A549 (cell line): ENCODE results near the gene TLR2. TPM values are rescaled to one million over a fixed set of nuclear protein-coding genes. Genes with fewer than 3 reads are reported as not detected.

Experiments used
- ATAC-seq, 2 experiments: fragments of 200-7000 bp in 1 of 2; fragments of >200 bp in 1 of 2; cut with Nextera tagmentation in 1 of 2; cut with Tn5 transposase in 1 of 2; 3 replicates each; pipeline versions ENCODE4 v1.8.0 to v1.9.1; 2018 to 2020; ENCODE audit warnings: mild to moderate bottlenecking in 1 of 2, moderate library complexity in 1 of 2
- CTCF ChIA-PET: fragments of 300-600 bp; sonication (Branson Sonifier 250); formaldehyde crosslinking; extraction: SDS; loops from one replicate; lab custom pipeline; 2021; ENCODE audit warnings: antibody characterized with exemption, inconsistent platforms; lab: Yijun Ruan, JAX
- POLR2A ChIA-PET: fragments of 350-600 bp; formaldehyde crosslinking; extraction: SDS; loops from one replicate; lab custom pipeline; 2021; ENCODE audit warnings: antibody characterized with exemption, inconsistent platforms; lab: Yijun Ruan, JAX
- DNase-seq, 2 experiments: peaks; one replicate each; pipeline versions ENCODE4 v3.0.0 to v3.0.0-alpha.2; 2011 to 2016; ENCODE audit warnings: low read depth in 1 of 2, low spot score in 1 of 2
- FAIRE-seq: peaks from 2 replicates; lab custom pipeline; 2011; peaks lifted over from hg19 to GRCh38; lab: Jason Lieb, UNC
- H3K27ac ChIP-seq, 2 experiments: fragments of >200 bp; sonication (Bioruptor Twin); formaldehyde crosslinking; 3 replicates each; pipeline ENCODE4 v1.5.1; 2016 to 2017
- H3K4me1 ChIP-seq: fragments of >200 bp; sonication (Bioruptor Twin); formaldehyde crosslinking; 3 replicates; pipeline ENCODE4 v1.6.1; 2016
- H3K4me2 ChIP-seq: fragments of >200 bp; sonication (Bioruptor Twin); formaldehyde crosslinking; 3 replicates; pipeline ENCODE4 v1.6.1; 2016
- H3K4me3 ChIP-seq: fragments of >200 bp; sonication (Bioruptor Twin); formaldehyde crosslinking; 3 replicates; pipeline ENCODE4 v1.5.1; 2016
- H3K9me3 ChIP-seq: fragments of >200 bp; sonication (Bioruptor Twin); formaldehyde crosslinking; 3 replicates; pipeline ENCODE4 v1.6.1; 2016
- CEBPB ChIP-seq, 2 experiments: fragments of >200 bp in 1 of 2; sonication (Bioruptor Twin) in 1 of 2; formaldehyde crosslinking in 1 of 2; IDR thresholded peaks; 2 replicates each; pipeline ENCODE4 v1.6.1; 2012 to 2016
- E2F6 ChIP-seq: IDR thresholded peaks from 2 replicates; pipeline ENCODE4 v1.6.1; 2012; ENCODE audit warnings: low read depth, borderline replicate concordance
- EHF ChIP-seq: fragments of 250-450 bp; sonication (Bioruptor Pico); IDR thresholded peaks from 2 replicates; pipeline ENCODE4 v1.5.0; 2020; ENCODE audit warnings: mild to moderate bottlenecking
- EP300 ChIP-seq, 2 experiments: fragments of >200 bp; sonication (Bioruptor Twin); formaldehyde crosslinking; IDR thresholded peaks; 2 replicates in 1 of 2; 3 replicates in 1 of 2; pipeline ENCODE4 v1.6.1; 2016 to 2017
- ESRRA ChIP-seq: fragments of 150-350 bp; IDR thresholded peaks from 2 replicates; pipeline ENCODE4 v1.6.1; 2014; ENCODE audit warnings: mild to moderate bottlenecking, low read length, borderline replicate concordance
- FOXS1 ChIP-seq: fragments of 250-450 bp; sonication (Bioruptor Pico); IDR thresholded peaks from 2 replicates; pipeline ENCODE4 v1.5.0; 2020; ENCODE audit warnings: mild to moderate bottlenecking, moderate library complexity
- HEYL ChIP-seq: fragments of 250-450 bp; sonication (Bioruptor Pico); IDR thresholded peaks from 2 replicates; pipeline ENCODE4 v1.8.0; 2021; ENCODE audit warnings: mild to moderate bottlenecking, moderate library complexity
- HOXA7 ChIP-seq: fragments of 250-450 bp; sonication (Bioruptor Pico); IDR thresholded peaks from 2 replicates; pipeline ENCODE4 v1.5.0; 2020; ENCODE audit warnings: mild to moderate bottlenecking, moderate library complexity
- MAZ ChIP-seq: fragments of 150-350 bp; IDR thresholded peaks from 2 replicates; pipeline ENCODE4 v1.6.1; 2014; ENCODE audit warnings: antibody characterized with exemption, low read depth, low read length, borderline replicate concordance
- PBX3 ChIP-seq: IDR thresholded peaks from 2 replicates; pipeline ENCODE4 v1.6.1; 2012
- POLR2AphosphoS2 ChIP-seq: conservative IDR thresholded peaks from 2 replicates; pipeline ENCODE4 v1.6.1; 2012; ENCODE audit warnings: low read length, improper control_type of control experiment, inconsistent platforms
- RAD21 ChIP-seq, 2 experiments: fragments of >200 bp in 1 of 2; sonication (Bioruptor Twin) in 1 of 2; formaldehyde crosslinking in 1 of 2; IDR thresholded peaks in 1 of 2; conservative IDR thresholded peaks in 1 of 2; 2 replicates in 1 of 2; 3 replicates in 1 of 2; pipeline ENCODE4 v1.6.1; 2012 to 2018; ENCODE audit warnings: inconsistent platforms in 1 of 2
- TFCP2L1 ChIP-seq: fragments of 250-450 bp; sonication (Bioruptor Pico); IDR thresholded peaks from 2 replicates; pipeline ENCODE4 v1.5.0; 2021; ENCODE audit warnings: mild to moderate bottlenecking
- ZFP36 ChIP-seq: fragments of 450-650 bp; IDR thresholded peaks from 2 replicates; pipeline ENCODE4 v1.6.1; 2014; ENCODE audit warnings: borderline replicate concordance; ENCODE audit not compliant: partially characterized antibody
- ZSCAN20 ChIP-seq: fragments of 250-450 bp; sonication (Bioruptor Pico); IDR thresholded peaks from 2 replicates; pipeline ENCODE4 v1.8.0; 2022; ENCODE audit warnings: mild to moderate bottlenecking, moderate library complexity
- WGBS: methylation state at CpG from one replicate; pipeline ENCODE4 v1.1.6; 2017; ENCODE audit errors: missing lambda C conversion rate; 5-methylcytosine and 5-hydroxymethylcytosine counted together
- polyA plus RNA-seq, 4 experiments: library from polyadenylated mRNA; depleted of rRNA in 3 of 4; stranded (reverse); fragments of >200 nt; fragmentation: RNase III in 1 of 4; extraction: RNeasy Plus Mini Kit Qiagen cat#74134 plus additional on column Dnase treatment in 1 of 4; gene quantifications; 2 replicates in 3 of 4; 3 replicates in 1 of 4; pipeline ENCODE4 v1.2.3, GENCODE V29; 2011 to 2017
- TF ChIP-seq, protein P1 (sequence below): IDR thresholded peaks from 2 replicates; pipeline ENCODE4 v1.6.1; 2012
- TF ChIP-seq, protein P2 (sequence below): fragments of 450-650 bp; IDR thresholded peaks from 2 replicates; pipeline ENCODE4 v1.6.1; 2014; ENCODE audit warnings: antibody characterized with exemption
- TF ChIP-seq, protein P3 (sequence below): fragments of 250-450 bp; sonication (Bioruptor Pico); IDR thresholded peaks from 2 replicates; pipeline ENCODE4 v1.5.0; 2021; ENCODE audit warnings: mild to moderate bottlenecking, moderate library complexity, borderline replicate concordance
- TF ChIP-seq, protein P4 (sequence below): fragments of >200 bp; sonication (Bioruptor Twin); formaldehyde crosslinking; IDR thresholded peaks from 3 replicates; pipeline ENCODE4 v1.5.1; 2016
- TF ChIP-seq, protein P5 (sequence below): fragments of >200 bp; sonication (Bioruptor Twin); formaldehyde crosslinking; IDR thresholded peaks from 2 replicates; pipeline ENCODE4 v1.6.1; 2016

TLR2 gene
- polyA plus RNA-seq, 2 of the 4 experiments (the other 2 are of a cell fraction), result 0.14 TPM; not detected in 1

DNA sequence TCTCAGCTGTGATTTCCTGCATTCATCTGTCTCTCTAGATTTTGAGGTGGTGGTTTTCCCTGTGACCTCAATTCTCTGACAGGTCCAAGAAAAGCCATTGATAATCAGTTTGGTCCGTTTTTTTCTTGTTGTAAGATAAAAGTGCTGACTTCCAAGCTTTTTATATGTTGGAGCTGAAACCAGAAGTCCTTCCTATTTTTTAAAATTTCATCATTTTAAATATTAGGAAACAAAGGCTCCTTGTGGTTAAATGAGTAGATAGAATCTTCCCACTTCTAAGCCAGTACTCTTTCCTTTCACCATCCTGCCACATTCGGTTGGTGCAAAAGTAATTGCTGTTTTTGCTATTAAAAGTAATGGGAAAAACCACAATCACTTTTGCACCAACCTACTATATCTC, 57.5 kb downstream of the TLR2 start:
- TF ChIP-seq, protein P1, sequence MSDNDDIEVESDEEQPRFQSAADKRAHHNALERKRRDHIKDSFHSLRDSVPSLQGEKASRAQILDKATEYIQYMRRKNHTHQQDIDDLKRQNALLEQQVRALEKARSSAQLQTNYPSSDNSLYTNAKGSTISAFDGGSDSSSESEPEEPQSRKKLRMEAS, result no peak
- TF ChIP-seq, protein P2, sequence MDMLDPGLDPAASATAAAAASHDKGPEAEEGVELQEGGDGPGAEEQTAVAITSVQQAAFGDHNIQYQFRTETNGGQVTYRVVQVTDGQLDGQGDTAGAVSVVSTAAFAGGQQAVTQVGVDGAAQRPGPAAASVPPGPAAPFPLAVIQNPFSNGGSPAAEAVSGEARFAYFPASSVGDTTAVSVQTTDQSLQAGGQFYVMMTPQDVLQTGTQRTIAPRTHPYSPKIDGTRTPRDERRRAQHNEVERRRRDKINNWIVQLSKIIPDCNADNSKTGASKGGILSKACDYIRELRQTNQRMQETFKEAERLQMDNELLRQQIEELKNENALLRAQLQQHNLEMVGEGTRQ, result no peak
- TF ChIP-seq EP300 (IDR thresholded peaks at IDR 0.05) (no peak), CEBPB (IDR thresholded peaks at IDR 0.05) (no peak), ESRRA (no peak)
- TF ChIP-seq, protein P3, sequence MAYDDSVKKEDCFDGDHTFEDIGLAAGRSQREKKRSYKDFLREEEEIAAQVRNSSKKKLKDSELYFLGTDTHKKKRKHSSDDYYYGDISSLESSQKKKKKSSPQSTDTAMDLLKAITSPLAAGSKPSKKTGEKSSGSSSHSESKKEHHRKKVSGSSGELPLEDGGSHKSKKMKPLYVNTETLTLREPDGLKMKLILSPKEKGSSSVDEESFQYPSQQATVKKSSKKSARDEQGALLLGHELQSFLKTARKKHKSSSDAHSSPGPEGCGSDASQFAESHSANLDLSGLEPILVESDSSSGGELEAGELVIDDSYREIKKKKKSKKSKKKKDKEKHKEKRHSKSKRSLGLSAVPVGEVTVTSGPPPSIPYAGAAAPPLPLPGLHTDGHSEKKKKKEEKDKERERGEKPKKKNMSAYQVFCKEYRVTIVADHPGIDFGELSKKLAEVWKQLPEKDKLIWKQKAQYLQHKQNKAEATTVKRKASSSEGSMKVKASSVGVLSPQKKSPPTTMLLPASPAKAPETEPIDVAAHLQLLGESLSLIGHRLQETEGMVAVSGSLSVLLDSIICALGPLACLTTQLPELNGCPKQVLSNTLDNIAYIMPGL (CRISPR knock-in tag), result no peak
- TF ChIP-seq, protein P4, sequence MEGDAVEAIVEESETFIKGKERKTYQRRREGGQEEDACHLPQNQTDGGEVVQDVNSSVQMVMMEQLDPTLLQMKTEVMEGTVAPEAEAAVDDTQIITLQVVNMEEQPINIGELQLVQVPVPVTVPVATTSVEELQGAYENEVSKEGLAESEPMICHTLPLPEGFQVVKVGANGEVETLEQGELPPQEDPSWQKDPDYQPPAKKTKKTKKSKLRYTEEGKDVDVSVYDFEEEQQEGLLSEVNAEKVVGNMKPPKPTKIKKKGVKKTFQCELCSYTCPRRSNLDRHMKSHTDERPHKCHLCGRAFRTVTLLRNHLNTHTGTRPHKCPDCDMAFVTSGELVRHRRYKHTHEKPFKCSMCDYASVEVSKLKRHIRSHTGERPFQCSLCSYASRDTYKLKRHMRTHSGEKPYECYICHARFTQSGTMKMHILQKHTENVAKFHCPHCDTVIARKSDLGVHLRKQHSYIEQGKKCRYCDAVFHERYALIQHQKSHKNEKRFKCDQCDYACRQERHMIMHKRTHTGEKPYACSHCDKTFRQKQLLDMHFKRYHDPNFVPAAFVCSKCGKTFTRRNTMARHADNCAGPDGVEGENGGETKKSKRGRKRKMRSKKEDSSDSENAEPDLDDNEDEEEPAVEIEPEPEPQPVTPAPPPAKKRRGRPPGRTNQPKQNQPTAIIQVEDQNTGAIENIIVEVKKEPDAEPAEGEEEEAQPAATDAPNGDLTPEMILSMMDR, result no peak
- TF ChIP-seq, protein P5, sequence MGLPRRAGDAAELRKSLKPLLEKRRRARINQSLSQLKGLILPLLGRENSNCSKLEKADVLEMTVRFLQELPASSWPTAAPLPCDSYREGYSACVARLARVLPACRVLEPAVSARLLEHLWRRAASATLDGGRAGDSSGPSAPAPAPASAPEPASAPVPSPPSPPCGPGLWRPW, result no peak
- TF ChIP-seq, all 56 proteins: peak for 0
- FAIRE-seq (no peak), ATAC-seq (no peak), DNase-seq (no peak)
- no peaks in the 10 kb centered on the region for H3K4me1 ChIP-seq
- no peak overlapping the region for H3K4me3 ChIP-seq
- no peak overlapping the region for H3K4me2 ChIP-seq
- H3K9me3 ChIP-seq, result peaks cover 4% of the 10 kb centered on the region; the same call in 1 of the 3 replicates
- no peak overlapping the region for H3K27ac ChIP-seq
- POLR2A ChIA-PET, result no interaction called here
- WGBS, result 18% methylated on average over 2 of the region's 2 CpGs
- CTCF ChIA-PET, result interaction anchor here (0.7 to 1.4 kb wide), 3 partner anchors 9 to 175 kb away, joined by 4 to 8 read pairs (median 4); no protein-coding TSS in a partner anchor

DNA sequence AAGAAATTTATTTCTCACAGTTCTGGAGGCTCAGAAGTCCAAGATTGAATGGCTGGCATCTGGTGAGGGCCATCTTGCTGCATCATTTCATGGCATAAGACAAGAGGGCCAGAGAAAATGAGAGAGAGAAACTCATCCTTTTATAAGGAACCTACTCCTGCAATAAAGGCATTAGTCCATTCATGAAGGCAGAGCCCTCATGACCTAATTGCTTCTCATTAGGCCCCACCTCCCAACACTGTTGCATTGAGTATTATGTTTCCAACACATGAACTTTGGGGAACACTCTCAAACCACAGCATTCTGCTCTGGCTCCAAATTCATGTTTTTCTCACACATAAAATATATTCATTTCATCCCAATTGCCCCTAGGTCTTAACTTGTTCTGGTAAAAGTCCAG, 61.6 kb downstream of the TLR2 start:
- TF ChIP-seq PBX3 (no peak), HOXA7 (CRISPR knock-in tag) (no peak), HEYL (CRISPR knock-in tag) (no peak)
- H3K4me1 ChIP-seq, result no peaks in the 10 kb centered on the region
- ChIA-PET CTCF (no interaction called here), POLR2A (no interaction called here)
- no peak overlapping the region for H3K4me2 ChIP-seq
- no peak overlapping the region for H3K27ac ChIP-seq
- no peak for ATAC-seq
- no peak for FAIRE-seq
- DNase-seq, result no peak
- H3K4me3 ChIP-seq, result no peak overlapping the region
- peaks cover 4% of the 10 kb centered on the region; the same call in 1 of the 3 replicates for H3K9me3 ChIP-seq

- no peak overlapping the region for H3K4me2 ChIP-seq
- 49% methylated on average over 4 of the region's 4 CpGs for WGBS
- no peaks in the 10 kb centered on the region for H3K4me1 ChIP-seq
- DNase-seq (no peak), FAIRE-seq (no peak), ATAC-seq (no peak)
- ChIA-PET POLR2A (no interaction called here), CTCF (no interaction called here)
- H3K27ac ChIP-seq, result no peak overlapping the region
- H3K9me3 ChIP-seq, result no peaks in the 10 kb centered on the region
- H3K4me3 ChIP-seq, result no peak overlapping the region
- TF ChIP-seq PBX3 (no peak), ZFP36 (no peak), EP300 (IDR thresholded peaks at IDR 0.05) (no peak), POLR2AphosphoS2 (no peak), ZSCAN20 (CRISPR knock-in tag) (no peak), FOXS1 (CRISPR knock-in tag) (no peak), E2F6 (no peak), MAZ (no peak), RAD21 (conservative IDR thresholded peaks at IDR 0.05 in 1 of 2, IDR thresholded peaks at IDR 0.05 in 1 of 2) (no peak), CEBPB (IDR thresholded peaks at IDR 0.05) (no peak), EHF (no peak), TFCP2L1 (CRISPR knock-in tag) (no peak)
- TF ChIP-seq, protein P5, result no peak
Measured at GRCh38 chr4:153747406-153747955, 63.4 kb downstream of the TLR2 start.
